Fibroblast of lung (primary cell): ENCODE results near the gene SRD5A3. TPM values are rescaled to one million over a fixed set of nuclear protein-coding genes. Genes with fewer than 3 reads are reported as not detected.

Source experiments
- DNase-seq, 2 donors: peaks; one replicate each; pipeline versions ENCODE4 v3.0.0 to v3.0.0-alpha.2; 2010; ENCODE audit warnings: low read depth in 2 of 2
- H2AFZ ChIP-seq: 2 replicates; pipeline ENCODE4 v1.5.1; 2012; ENCODE audit warnings: low read length, control low read depth, inconsistent platforms
- H3K27ac ChIP-seq: 2 replicates; pipeline ENCODE4 v1.5.1; 2011; ENCODE audit warnings: low read length, control low read depth; ENCODE audit not compliant: insufficient read depth
- H3K27me3 ChIP-seq: 2 replicates; pipeline ENCODE4 v1.5.1; 2011; ENCODE audit warnings: mild to moderate bottlenecking, low read length; ENCODE audit not compliant: control insufficient read depth, insufficient read depth
- H3K36me3 ChIP-seq: 2 replicates; pipeline ENCODE4 v1.5.1; 2011; ENCODE audit warnings: low read length; ENCODE audit not compliant: control insufficient read depth, insufficient read depth
- H3K4me1 ChIP-seq: 2 replicates; pipeline ENCODE4 v1.5.1; 2011; ENCODE audit warnings: low read length; ENCODE audit not compliant: control insufficient read depth, insufficient read depth; ENCODE audit errors: extremely low read depth
- H3K4me2 ChIP-seq: 2 replicates; pipeline ENCODE4 v1.5.1; 2011; ENCODE audit warnings: low read length, control low read depth; ENCODE audit not compliant: insufficient read depth; ENCODE audit errors: extremely low read depth
- H3K4me3 ChIP-seq, 4 experiments: fragments of 200-600 bp in 1 of 4; sonication (generic) in 1 of 4; replicated peaks in 1 of 4; 2 replicates each; pipeline ENCODE4 v1.5.1; 2011 to 2016; ENCODE audit warnings: low read length in 4 of 4, low read depth in 3 of 4, mild to moderate bottlenecking in 3 of 4, control low read depth in 2 of 4, inconsistent platforms in 1 of 4, mixed read lengths in 1 of 4; ENCODE audit not compliant: insufficient read depth in 1 of 4; ENCODE audit errors: control extremely low read depth in 1 of 4
- H3K79me2 ChIP-seq: 2 replicates; pipeline ENCODE4 v1.5.1; 2012; ENCODE audit warnings: mild to moderate bottlenecking, low read length, inconsistent platforms; ENCODE audit not compliant: control insufficient read depth, insufficient read depth
- H3K9ac ChIP-seq: 2 replicates; pipeline ENCODE4 v1.5.1; 2011; ENCODE audit warnings: mild to moderate bottlenecking, low read length, control low read depth; ENCODE audit not compliant: insufficient read depth
- H3K9me3 ChIP-seq: 2 replicates; pipeline ENCODE4 v1.5.1; 2012; ENCODE audit warnings: low read depth, low read length; ENCODE audit not compliant: control insufficient read depth, insufficient read depth
- H4K20me1 ChIP-seq: 2 replicates; pipeline ENCODE4 v1.5.1; 2011; ENCODE audit warnings: low read length; ENCODE audit not compliant: control insufficient read depth, insufficient read depth; ENCODE audit errors: extremely low read depth
- EZH2 ChIP-seq: IDR thresholded peaks from 2 replicates; pipeline ENCODE4 v1.5.1; 2012; ENCODE audit warnings: low read length, control low read depth, mild to moderate bottlenecking; ENCODE audit errors: missing control alignments
- polyA plus RNA-seq, 2 donors: library from polyadenylated mRNA; depleted of rRNA in 1 of 2; stranded (reverse) in 1 of 2; unstranded in 1 of 2; fragments of >200 nt; gene quantifications; 2 replicates each; pipeline ENCODE4 v1.2.1, GENCODE V29; 2011 to 2012; ENCODE audit warnings: missing spikeins in 1 of 2
- total RNA-seq: library from RNA; depleted of rRNA; stranded (reverse); fragments of >200 nt; gene quantifications from 2 replicates; pipeline ENCODE4 v1.2.1, GENCODE V29; 2014
- TF ChIP-seq, protein P1 (sequence below), 2 donors: IDR thresholded peaks in 1 of 2; conservative IDR thresholded peaks in 1 of 2; 1 replicate in 1 of 2; 2 replicates in 1 of 2; pipeline ENCODE4 v1.5.1; 2011 to 2012; ENCODE audit warnings: low read length in 2 of 2, control low read depth in 1 of 2, inconsistent platforms in 1 of 2, low read depth in 1 of 2, mild to moderate bottlenecking in 1 of 2

SRD5A3 gene
- total and polyA plus RNA-seq, 2 donors (not counting 1 experiment from before 2014, with no cell fraction given): 5.0 to 12.3 TPM

DNA sequence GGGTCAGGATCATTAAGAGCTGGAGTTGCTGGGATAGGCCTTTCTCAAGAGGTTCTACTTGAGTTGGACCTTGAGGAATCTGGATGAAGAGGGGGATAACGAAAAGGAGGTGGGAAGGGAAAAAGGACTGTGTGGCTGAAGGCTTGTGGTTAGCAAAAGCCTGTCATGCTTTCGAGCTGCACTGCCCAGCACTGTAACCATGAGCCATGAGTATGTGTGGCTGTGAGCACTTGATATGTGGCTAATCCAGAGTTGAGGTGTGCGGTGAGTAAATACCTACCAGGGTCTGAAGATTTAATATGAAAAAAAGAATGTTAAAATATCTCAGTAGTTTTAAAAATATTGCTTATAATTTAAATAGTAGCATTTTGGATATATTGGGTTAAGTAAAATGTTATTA is 61.1 kb downstream of the SRD5A3 start:
- H4K20me1 ChIP-seq: no peaks in the 10 kb centered on the region

DNA sequence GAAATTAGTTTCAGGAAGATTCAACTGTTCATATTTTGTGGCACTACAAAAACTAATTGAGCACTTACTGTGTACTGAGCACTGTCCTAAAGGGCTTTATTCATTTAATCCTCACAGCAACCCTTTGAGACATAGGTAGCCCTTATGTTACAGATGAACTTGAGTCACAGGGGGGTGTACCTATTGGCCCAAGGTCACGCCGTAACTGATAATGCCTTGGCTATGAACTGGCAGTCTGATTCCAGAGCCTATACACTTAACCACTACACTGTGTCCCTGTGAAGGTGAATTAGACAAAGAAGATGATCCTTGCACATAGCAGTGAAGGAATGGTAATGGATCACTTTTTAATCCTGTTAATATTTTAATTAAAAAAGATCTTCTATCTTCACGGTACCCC is 61.7 kb downstream of the SRD5A3 start:
- Histone ChIP-seq H2AFZ (no peak overlapping the region), H3K79me2 (peaks cover 94% of the 10 kb centered on the region), H3K4me3 (no peak overlapping the region), H3K27ac (no peak overlapping the region), H3K27me3 (no peaks in the 10 kb centered on the region), H3K4me2 (no peak overlapping the region), H3K9me3 (no peaks in the 10 kb centered on the region), H3K9ac (no peak overlapping the region), H4K20me1 (no peaks in the 10 kb centered on the region), H3K36me3 (peaks cover 2% of the 10 kb centered on the region), H3K4me1 (peaks cover 3% of the 10 kb centered on the region)
- DNase-seq: no peak
- TF ChIP-seq EZH2: no peak
- TF ChIP-seq, protein P1, sequence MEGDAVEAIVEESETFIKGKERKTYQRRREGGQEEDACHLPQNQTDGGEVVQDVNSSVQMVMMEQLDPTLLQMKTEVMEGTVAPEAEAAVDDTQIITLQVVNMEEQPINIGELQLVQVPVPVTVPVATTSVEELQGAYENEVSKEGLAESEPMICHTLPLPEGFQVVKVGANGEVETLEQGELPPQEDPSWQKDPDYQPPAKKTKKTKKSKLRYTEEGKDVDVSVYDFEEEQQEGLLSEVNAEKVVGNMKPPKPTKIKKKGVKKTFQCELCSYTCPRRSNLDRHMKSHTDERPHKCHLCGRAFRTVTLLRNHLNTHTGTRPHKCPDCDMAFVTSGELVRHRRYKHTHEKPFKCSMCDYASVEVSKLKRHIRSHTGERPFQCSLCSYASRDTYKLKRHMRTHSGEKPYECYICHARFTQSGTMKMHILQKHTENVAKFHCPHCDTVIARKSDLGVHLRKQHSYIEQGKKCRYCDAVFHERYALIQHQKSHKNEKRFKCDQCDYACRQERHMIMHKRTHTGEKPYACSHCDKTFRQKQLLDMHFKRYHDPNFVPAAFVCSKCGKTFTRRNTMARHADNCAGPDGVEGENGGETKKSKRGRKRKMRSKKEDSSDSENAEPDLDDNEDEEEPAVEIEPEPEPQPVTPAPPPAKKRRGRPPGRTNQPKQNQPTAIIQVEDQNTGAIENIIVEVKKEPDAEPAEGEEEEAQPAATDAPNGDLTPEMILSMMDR (conservative IDR thresholded peaks at IDR 0.05 in 1 of 2, IDR thresholded peaks at IDR 0.05 in 1 of 2; ENCODE audit: low read depth in 1 of 2, low read length in 2 of 2): no peak

More for the DNA sequence above, 61.1 kb downstream of the SRD5A3 start:
- H3K4me1 ChIP-seq: peaks cover 3% of the 10 kb centered on the region
- H3K9ac ChIP-seq: no peak overlapping the region
- no peaks in the 10 kb centered on the region for H3K9me3 ChIP-seq
- no peak overlapping the region for H3K4me3 ChIP-seq
- H2AFZ ChIP-seq: no peak overlapping the region
- TF ChIP-seq, protein P1 (conservative IDR thresholded peaks at IDR 0.05 in 1 of 2, IDR thresholded peaks at IDR 0.05 in 1 of 2; ENCODE audit: low read depth in 1 of 2, low read length in 2 of 2): no peak
- no peak for TF ChIP-seq EZH2
- H3K36me3 ChIP-seq: peaks cover 2% of the 10 kb centered on the region
- H3K27ac ChIP-seq: no peak overlapping the region
- H3K79me2 ChIP-seq: peaks cover 94% of the 10 kb centered on the region
- H3K4me2 ChIP-seq: no peak overlapping the region
- no peaks in the 10 kb centered on the region for H3K27me3 ChIP-seq
- DNase-seq: peak in 1 of 2 donors; percentile 47

DNA sequence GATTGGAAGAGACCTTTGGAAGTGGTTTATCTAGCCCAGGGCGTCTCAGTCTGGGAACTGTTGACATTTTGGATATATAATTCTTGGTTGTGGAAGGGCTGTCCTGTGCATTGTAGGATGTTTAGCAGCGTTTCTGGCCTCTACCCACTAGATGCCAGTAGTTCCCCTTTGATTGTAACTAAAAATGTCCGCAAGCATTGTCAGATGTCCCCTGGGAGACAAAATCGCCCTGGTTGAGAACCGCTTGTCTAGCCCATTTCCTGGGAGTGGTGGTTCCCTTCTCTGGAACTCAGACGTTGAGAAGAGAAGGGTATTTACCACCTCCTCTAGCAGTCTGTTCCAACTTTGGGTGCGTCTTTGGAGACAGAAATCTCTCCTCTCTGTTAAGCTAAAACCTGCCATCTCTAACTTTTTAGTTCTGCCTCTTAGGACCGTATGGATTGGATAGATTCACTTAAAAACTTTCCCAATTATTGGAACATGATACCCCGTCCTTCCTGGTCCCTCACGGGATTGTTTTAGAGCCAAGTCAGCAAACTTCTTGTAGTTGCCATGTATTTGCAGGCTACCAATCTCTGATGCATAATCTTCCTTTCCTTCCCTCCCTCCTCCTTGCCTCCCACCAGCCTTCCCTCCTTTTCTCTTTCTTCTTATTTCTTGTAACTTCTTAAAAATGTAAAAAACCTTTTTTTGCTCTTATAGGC is 63.6 kb downstream of the SRD5A3 start:
- TF ChIP-seq, protein P1 (conservative IDR thresholded peaks at IDR 0.05 in 1 of 2, IDR thresholded peaks at IDR 0.05 in 1 of 2; ENCODE audit: low read depth in 1 of 2, low read length in 2 of 2): peak; percentile 33 to 34
- TF ChIP-seq EZH2: no peak
- Histone ChIP-seq H3K4me2 (no peak overlapping the region), H3K79me2 (peaks cover 87% of the 10 kb centered on the region), H3K36me3 (peaks cover 2% of the 10 kb centered on the region), H4K20me1 (no peaks in the 10 kb centered on the region), H3K27me3 (no peaks in the 10 kb centered on the region), H3K9me3 (no peaks in the 10 kb centered on the region), H3K4me3 (no peak overlapping the region), H2AFZ (no peak overlapping the region), H3K9ac (no peak overlapping the region), H3K4me1 (peaks cover 3% of the 10 kb centered on the region), H3K27ac (no peak overlapping the region)
- peak in 1 of 2 donors; percentile 52 for DNase-seq
